MCF 10A (cell line): Measurements from ENCODE around the gene ILRUN. TPM values are rescaled to one million over a fixed set of nuclear protein-coding genes. Genes with fewer than 3 reads are reported as not detected.
"Not testable (repeated sequence)": the region's sequence is repeated elsewhere in the genome, so short reads cannot be mapped to it uniquely, and the experiment has no call there.

Experiments used
- BruUV-seq: library from RNA; stranded (reverse); fragments of 400-500 nt; replicated peaks from 2 replicates; lab custom pipeline; 2021; lab: Mats Ljungman, UMichigan
- CTCF ChIA-PET: fragments of 300-600 bp; sonication (Branson Sonifier 250); formaldehyde crosslinking; extraction: SDS; loops from one replicate; lab custom pipeline; 2021; ENCODE audit warnings: antibody characterized with exemption, inconsistent platforms; lab: Yijun Ruan, JAX
- POLR2A ChIA-PET: fragments of 300-600, 350-650 bp; sonication (Branson Sonifier 250); formaldehyde crosslinking; extraction: SDS; loops from one replicate; lab custom pipeline; 2020; ENCODE audit warnings: antibody characterized with exemption, inconsistent platforms; lab: Yijun Ruan, JAX
- DNase-seq: peaks from one replicate; pipeline ENCODE4 v3.0.0-alpha.2; 2018; ENCODE audit not compliant: unreplicated experiment
- H3K27ac Mint-ChIP-seq: one replicate; pipeline ENCODE4 v1.8.0; 2022; ENCODE audit warnings: mild to moderate bottlenecking, low read depth, mixed read lengths; ENCODE audit not compliant: unreplicated experiment
- H3K27me3 Mint-ChIP-seq: one replicate; pipeline ENCODE4 v1.8.0; 2022; ENCODE audit warnings: mixed read lengths; ENCODE audit not compliant: insufficient read depth, unreplicated experiment
- H3K36me3 Mint-ChIP-seq: one replicate; pipeline ENCODE4 v1.8.0; 2022; ENCODE audit warnings: mild to moderate bottlenecking, moderate library complexity, mixed read lengths; ENCODE audit not compliant: insufficient read depth, unreplicated experiment
- H3K4me1 Mint-ChIP-seq: one replicate; pipeline ENCODE4 v1.8.0; 2022; ENCODE audit warnings: mixed read lengths; ENCODE audit not compliant: insufficient read depth, unreplicated experiment
- H3K4me3 Mint-ChIP-seq: one replicate; pipeline ENCODE4 v1.8.0; 2022; ENCODE audit warnings: mild to moderate bottlenecking, moderate library complexity, mixed read lengths; ENCODE audit not compliant: unreplicated experiment
- H3K9me3 Mint-ChIP-seq: one replicate; pipeline ENCODE4 v1.8.0; 2022; ENCODE audit warnings: mixed read lengths; ENCODE audit not compliant: unreplicated experiment
- CTCF ChIP-seq: fragments of 200-600 bp; IDR thresholded peaks from one replicate; pipeline ENCODE4 v1.8.0; 2022; ENCODE audit warnings: antibody characterized with exemption, mild to moderate bottlenecking; ENCODE audit not compliant: unreplicated experiment
- intact Hi-C: fragments of 100-400 bp; cut with micrococcal nuclease; formaldehyde crosslinking; loops from 2 replicates; pipeline ENCODE4 v1.14.1; 2022
- total RNA-seq: library from RNA; stranded (reverse); gene quantifications from 2 replicates; pipeline ENCODE4 v1.2.3, GENCODE V29; 2022

Gene ILRUN
- total RNA-seq, 1 experiment from 2014 or later, result 50.8 TPM

- BruUV-seq, result no TSS peak
- ChIA-PET POLR2A (interaction anchor here (0.7 to 1.5 kb wide), 5 partner anchors 8 to 27 kb away, joined by 3 to 9 read pairs (median 7); partner anchors contain the start of gene ILRUN), CTCF (interaction anchor here (0.6 to 0.7 kb wide), 3 partner anchors 23 to 298 kb away, joined by 3 to 5 read pairs (median 3); no protein-coding TSS in a partner anchor)
- Mint-ChIP-seq H3K36me3 (peaks cover 19% of the 10 kb centered on the region), H3K9me3 (no peaks in the 10 kb centered on the region), H3K4me3 (peak overlapping the region; percentile 56), H3K27ac (peak overlapping the region; percentile 63), H3K27me3 (no peaks in the 10 kb centered on the region), H3K4me1 (peaks cover 25% of the 10 kb centered on the region)
- intact Hi-C loops, result loop anchor here (1.0 kb wide), 1 partner anchor 15 kb away; the partner anchor contains the start of gene ILRUN
- TF ChIP-seq CTCF, result no peak
- DNase-seq, result peak; percentile 75
Observed at GRCh38 chr6:34680802-34681515, 15.6 kb downstream of the ILRUN start.

GRCh38 chr6:34680313-34680712 is 16.3 kb downstream of the ILRUN start:
- intact Hi-C loops, result not testable (repeated sequence)

GRCh38 chr6:34679552-34680253 is 16.9 kb downstream of the ILRUN start:
- Mint-ChIP-seq H3K27me3 (no peaks in the 10 kb centered on the region), H3K9me3 (no peaks in the 10 kb centered on the region), H3K36me3 (peaks cover 19% of the 10 kb centered on the region), H3K4me3 (peak overlapping the region; percentile 35), H3K4me1 (peaks cover 19% of the 10 kb centered on the region), H3K27ac (peak overlapping the region; percentile 63)
- CTCF ChIA-PET, result no interaction called here
- no TSS peak for BruUV-seq
- TF ChIP-seq CTCF, result no peak
- intact Hi-C loops, result no loop called here
- no peak for DNase-seq
- POLR2A ChIA-PET, result interaction anchor here (0.6 kb wide), 2 partner anchors 23 to 69 kb away, joined by 3 read pairs; no protein-coding TSS in a partner anchor

More at GRCh38 chr6:34680313-34680712, 16.3 kb downstream of the ILRUN start:
- H3K27me3 Mint-ChIP-seq, BruUV-seq, H3K4me3 Mint-ChIP-seq, DNase-seq, H3K9me3 Mint-ChIP-seq, CTCF ChIA-PET: not testable (repeated sequence)
- H3K4me1 Mint-ChIP-seq, result peaks cover 25% of the 10 kb centered on the region
- peak overlapping the region; percentile 63 for H3K27ac Mint-ChIP-seq
- H3K36me3 Mint-ChIP-seq, result peaks cover 19% of the 10 kb centered on the region
- POLR2A ChIA-PET, result interaction anchor here (0.6 kb wide), 1 partner anchor 24 kb away, joined by 3 read pairs; no protein-coding TSS in a partner anchor

- Mint-ChIP-seq H3K4me3 (no peak overlapping the region), H3K9me3 (no peaks in the 10 kb centered on the region), H3K36me3 (peaks cover 17% of the 10 kb centered on the region), H3K4me1 (peaks cover 31% of the 10 kb centered on the region), H3K27me3 (no peaks in the 10 kb centered on the region), H3K27ac (no peak overlapping the region)
- DNase-seq, result no peak
- no TSS peak for BruUV-seq
- POLR2A ChIA-PET, result interaction anchor here (0.6 to 2.6 kb wide), 5 partner anchors 12 to 115 kb away, joined by 3 to 14 read pairs (median 8); partner anchors contain the start of genes BLTP3A and ILRUN
- TF ChIP-seq CTCF, result no peak
- intact Hi-C loops, result no loop called here
- CTCF ChIA-PET, result interaction anchor here (0.6 to 1.8 kb wide), 2 partner anchors 18 to 62 kb away, joined by 5 to 7 read pairs; no protein-coding TSS in a partner anchor
Observed at GRCh38 chr6:34676140-34676539, 20.4 kb downstream of the ILRUN start.

- H3K27me3 Mint-ChIP-seq, H3K9me3 Mint-ChIP-seq, DNase-seq, BruUV-seq, H3K4me3 Mint-ChIP-seq, H3K27ac Mint-ChIP-seq, intact Hi-C loops: not testable (repeated sequence)
- Mint-ChIP-seq H3K36me3 (peaks cover 23% of the 10 kb centered on the region), H3K4me1 (peaks cover 33% of the 10 kb centered on the region)
- ChIA-PET POLR2A (interaction anchor here (0.5 to 2.6 kb wide), 5 partner anchors 18 to 545 kb away, joined by 3 to 14 read pairs (median 6); partner anchors contain the start of genes ILRUN and SNRPC), CTCF (interaction anchor here (0.6 to 1.8 kb wide), 3 partner anchors 17 to 145 kb away, joined by 3 to 7 read pairs (median 3); no protein-coding TSS in a partner anchor)
Observed at GRCh38 chr6:34674930-34675329, 21.6 kb downstream of the ILRUN start.
